ENCODE data around the gene PITX2.

The PITX2 gene

GRCh38 chr4:110617646-110618580, 5.0 kb downstream of the PITX2 start:
- H3K4me3 ChIP-seq (ENCODE audit: low read depth, low read length), result no peak overlapping the region
- DNase-seq (ENCODE audit: low read depth, low spot score), result no peak
- no peak for TF ChIP-seq CTCF (IDR thresholded peaks at IDR 0.05; ENCODE audit: insufficient read depth, low read length, missing control alignments)
- ChIA-PET POLR2A (no interaction called here), CTCF (interaction anchor here (1.2 kb wide), 1 partner anchor 1014 kb away, joined by 3 read pairs; no protein-coding TSS in a partner anchor)

- H3K4me3 ChIP-seq (ENCODE audit: low read depth, low read length), result no peak overlapping the region
- ChIA-PET CTCF (interaction anchor here (1.1 kb wide), 1 partner anchor 13 kb away, joined by 3 read pairs; no protein-coding TSS in a partner anchor), POLR2A (no interaction called here)
- TF ChIP-seq CTCF (IDR thresholded peaks at IDR 0.05; ENCODE audit: insufficient read depth, low read length, missing control alignments), result no peak
- DNase-seq (ENCODE audit: low read depth, low spot score), result no peak
Observed at GRCh38 chr4:110617075-110617640, 5.7 kb downstream of the PITX2 start.

- TF ChIP-seq CTCF (IDR thresholded peaks at IDR 0.05; ENCODE audit: insufficient read depth, low read length, missing control alignments), result no peak
- H3K4me3 ChIP-seq (ENCODE audit: low read depth, low read length), result no peak overlapping the region
- ChIA-PET POLR2A (no interaction called here), CTCF (interaction anchor here (1.0 to 1.1 kb wide), 2 partner anchors 13 to 26 kb away, joined by 3 read pairs; no protein-coding TSS in a partner anchor)
- no peak for DNase-seq (ENCODE audit: low read depth, low spot score)
Observed at GRCh38 chr4:110616238-110617074, 6.4 kb downstream of the PITX2 start.

GRCh38 chr4:110615353-110616237, 7.3 kb downstream of the PITX2 start:
- no peak for DNase-seq (ENCODE audit: low read depth, low spot score)
- TF ChIP-seq CTCF (IDR thresholded peaks at IDR 0.05; ENCODE audit: insufficient read depth, low read length, missing control alignments), result no peak
- no peak overlapping the region for H3K4me3 ChIP-seq (ENCODE audit: low read depth, low read length)
- ChIA-PET POLR2A (no interaction called here), CTCF (interaction anchor here (0.8 to 1.1 kb wide), 3 partner anchors 17 to 29 kb away, joined by 3 read pairs; no protein-coding TSS in a partner anchor)

- no peak for TF ChIP-seq CTCF (IDR thresholded peaks at IDR 0.05; ENCODE audit: insufficient read depth, low read length, missing control alignments)
- DNase-seq (ENCODE audit: low read depth, low spot score), result no peak
- no peak overlapping the region for H3K4me3 ChIP-seq (ENCODE audit: low read depth, low read length)
- POLR2A ChIA-PET, result no interaction called here
- CTCF ChIA-PET, result interaction anchor here (0.8 to 1.5 kb wide), 3 partner anchors 18 to 1016 kb away, joined by 3 read pairs; no protein-coding TSS in a partner anchor
Observed at GRCh38 chr4:110614976-110615352, 7.9 kb downstream of the PITX2 start.

Measured in AG04449 (cell line).